Regular cardiac myocyte (primary cell): ENCODE results near the gene MYO7A. TPM values are rescaled to one million over a fixed set of nuclear protein-coding genes. Genes with fewer than 3 reads are reported as not detected.

Experiments
- total RNA-seq: library from RNA; depleted of rRNA; stranded (reverse); fragments of >200 nt; gene quantifications from 2 replicates; pipeline ENCODE4 v1.2.3, GENCODE V29; 2014

MYO7A gene
- total RNA-seq = under 0.01 TPM in 2 replicates

GRCh38 chr11:77127920-77128691 lies at the start of gene MYO7A:
Gene MYO7A, plus strand, starts transcription at chr11:77128246. Its CDS starts 2,389 bp downstream, at chr11:77130635.

GRCh38 chr11:77102246-77103210 lies 25.5 kb upstream of the MYO7A start, which contains the start of gene OMP:
Gene OMP, plus strand, starts transcription at chr11:77102840. Its CDS starts 0 bp downstream, at chr11:77102840.

Other genes with a start within 250 kb of the MYO7A start
- not detected in 2 replicates for gene B3GNT6, start 93.8 kb upstream of the MYO7A start, total RNA-seq
- gene CAPN5, start 61.3 kb upstream of the MYO7A start, total RNA-seq = 10.4 and 12.5 TPM in 2 replicates
- 0.56 TPM in 1 of 2 replicates, not detected in the other for gene OMP, start 25.4 kb upstream of the MYO7A start, total RNA-seq
- gene GDPD4, start 173.4 kb downstream of the MYO7A start, total RNA-seq = not detected in 2 replicates